Measurements from ENCODE around the gene CATSPER3.

- TF ChIP-seq CTCF (IDR thresholded peaks at IDR 0.05 in 4 of 5, conservative IDR thresholded peaks at IDR 0.05 in 1 of 5) = no peak
- TF ChIP-seq POLR2A (IDR thresholded peaks at IDR 0.05) = no peak
Measured at GRCh38 chr5:135031813-135032694, 64.3 kb downstream of the CATSPER3 start.

Measured in gastrocnemius medialis (tissue), 4 donors.